PFSK-1 (cell line): ENCODE results near the gene HNRNPM.

Experiments used
- FOXP2 ChIP-seq: optimal IDR thresholded peaks from 2 replicates; pipeline ENCODE3; 2011; ENCODE audit warnings: borderline replicate concordance, control low read depth, inconsistent platforms; ENCODE audit not compliant: insufficient read depth; ENCODE audit errors: extremely low read length, extremely low read depth
- POLR2AphosphoS5 ChIP-seq: IDR thresholded peaks from 2 replicates; pipeline ENCODE4 v1.6.1; 2012; ENCODE audit warnings: low read depth, mild to moderate bottlenecking, control low read depth, low read length, moderate library complexity
- SIN3A ChIP-seq: IDR thresholded peaks from 2 replicates; pipeline ENCODE4 v1.6.1; 2012; ENCODE audit warnings: mild to moderate bottlenecking, low read length, moderate library complexity, borderline replicate concordance; ENCODE audit not compliant: insufficient read depth
- TAF1 ChIP-seq: IDR thresholded peaks from 2 replicates; pipeline ENCODE4 v1.6.1; 2012; ENCODE audit warnings: low read length, control low read depth, borderline replicate concordance; ENCODE audit not compliant: insufficient read depth
- TF ChIP-seq, protein P1 (sequence below), 2 experiments: IDR thresholded peaks; 2 replicates each; pipeline versions ENCODE4 v1.6.1 to v1.8.0; 2011 to 2012; ENCODE audit warnings: low read depth in 2 of 2, low read length in 2 of 2, control low read depth in 1 of 2, inconsistent platforms in 1 of 2, mild to moderate bottlenecking in 1 of 2, moderate library complexity in 1 of 2; ENCODE audit not compliant: insufficient read depth in 1 of 2

Gene HNRNPM

DNA sequence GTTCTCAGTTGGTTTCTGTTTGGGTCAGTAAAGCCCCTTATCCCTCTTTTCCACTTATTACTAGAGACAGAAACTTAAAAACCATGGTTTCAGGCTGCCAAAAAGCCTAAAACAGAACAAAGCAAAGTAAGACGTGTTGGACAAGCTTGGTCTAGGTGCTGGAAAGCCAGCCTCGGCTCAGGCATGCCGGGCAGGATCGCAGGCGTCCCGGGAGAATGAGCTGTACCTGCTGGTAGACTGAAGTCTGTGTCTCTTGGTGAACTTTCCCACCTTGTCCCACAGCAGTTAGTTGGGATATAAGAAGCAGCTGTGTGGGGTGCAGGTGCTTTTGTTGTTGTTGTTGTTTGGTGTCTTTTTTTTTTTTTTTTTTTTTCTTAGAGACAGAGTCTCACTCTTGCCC, 36.8 kb downstream of the HNRNPM start:
- TF ChIP-seq SIN3A (no peak), TAF1 (no peak), POLR2AphosphoS5 (no peak), FOXP2 (no peak)
- TF ChIP-seq, protein P1, sequence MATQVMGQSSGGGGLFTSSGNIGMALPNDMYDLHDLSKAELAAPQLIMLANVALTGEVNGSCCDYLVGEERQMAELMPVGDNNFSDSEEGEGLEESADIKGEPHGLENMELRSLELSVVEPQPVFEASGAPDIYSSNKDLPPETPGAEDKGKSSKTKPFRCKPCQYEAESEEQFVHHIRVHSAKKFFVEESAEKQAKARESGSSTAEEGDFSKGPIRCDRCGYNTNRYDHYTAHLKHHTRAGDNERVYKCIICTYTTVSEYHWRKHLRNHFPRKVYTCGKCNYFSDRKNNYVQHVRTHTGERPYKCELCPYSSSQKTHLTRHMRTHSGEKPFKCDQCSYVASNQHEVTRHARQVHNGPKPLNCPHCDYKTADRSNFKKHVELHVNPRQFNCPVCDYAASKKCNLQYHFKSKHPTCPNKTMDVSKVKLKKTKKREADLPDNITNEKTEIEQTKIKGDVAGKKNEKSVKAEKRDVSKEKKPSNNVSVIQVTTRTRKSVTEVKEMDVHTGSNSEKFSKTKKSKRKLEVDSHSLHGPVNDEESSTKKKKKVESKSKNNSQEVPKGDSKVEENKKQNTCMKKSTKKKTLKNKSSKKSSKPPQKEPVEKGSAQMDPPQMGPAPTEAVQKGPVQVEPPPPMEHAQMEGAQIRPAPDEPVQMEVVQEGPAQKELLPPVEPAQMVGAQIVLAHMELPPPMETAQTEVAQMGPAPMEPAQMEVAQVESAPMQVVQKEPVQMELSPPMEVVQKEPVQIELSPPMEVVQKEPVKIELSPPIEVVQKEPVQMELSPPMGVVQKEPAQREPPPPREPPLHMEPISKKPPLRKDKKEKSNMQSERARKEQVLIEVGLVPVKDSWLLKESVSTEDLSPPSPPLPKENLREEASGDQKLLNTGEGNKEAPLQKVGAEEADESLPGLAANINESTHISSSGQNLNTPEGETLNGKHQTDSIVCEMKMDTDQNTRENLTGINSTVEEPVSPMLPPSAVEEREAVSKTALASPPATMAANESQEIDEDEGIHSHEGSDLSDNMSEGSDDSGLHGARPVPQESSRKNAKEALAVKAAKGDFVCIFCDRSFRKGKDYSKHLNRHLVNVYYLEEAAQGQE (IDR thresholded peaks at IDR 0.05; ENCODE audit: insufficient read depth in 1 of 2, low read depth in 2 of 2, low read length in 2 of 2): no peak

DNA sequence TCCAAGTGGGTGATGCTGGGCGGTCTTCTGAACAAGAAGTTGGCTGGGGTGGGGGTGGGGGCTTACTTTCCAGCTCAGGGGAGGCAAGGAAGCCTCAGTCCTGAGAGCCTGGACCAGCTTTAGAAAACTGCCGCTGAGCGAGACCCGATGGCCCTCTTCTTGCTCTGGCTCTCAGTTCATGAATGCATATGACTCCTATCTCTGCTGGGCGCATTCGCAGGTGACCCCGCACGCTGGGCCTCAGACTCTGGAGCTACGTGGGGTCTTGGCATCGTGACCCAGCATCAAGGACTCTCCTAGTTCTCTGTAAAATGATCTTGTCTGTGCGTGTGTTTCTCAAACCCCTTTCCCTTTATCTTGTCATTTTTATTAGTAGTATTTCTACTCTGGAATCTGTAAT, 37.9 kb downstream of the HNRNPM start:
- TF ChIP-seq, protein P1 (IDR thresholded peaks at IDR 0.05; ENCODE audit: insufficient read depth in 1 of 2, low read depth in 2 of 2, low read length in 2 of 2): no peak
- no peak for TF ChIP-seq SIN3A
- TF ChIP-seq POLR2AphosphoS5: no peak
- no peak for TF ChIP-seq TAF1
- no peak for TF ChIP-seq FOXP2

DNA sequence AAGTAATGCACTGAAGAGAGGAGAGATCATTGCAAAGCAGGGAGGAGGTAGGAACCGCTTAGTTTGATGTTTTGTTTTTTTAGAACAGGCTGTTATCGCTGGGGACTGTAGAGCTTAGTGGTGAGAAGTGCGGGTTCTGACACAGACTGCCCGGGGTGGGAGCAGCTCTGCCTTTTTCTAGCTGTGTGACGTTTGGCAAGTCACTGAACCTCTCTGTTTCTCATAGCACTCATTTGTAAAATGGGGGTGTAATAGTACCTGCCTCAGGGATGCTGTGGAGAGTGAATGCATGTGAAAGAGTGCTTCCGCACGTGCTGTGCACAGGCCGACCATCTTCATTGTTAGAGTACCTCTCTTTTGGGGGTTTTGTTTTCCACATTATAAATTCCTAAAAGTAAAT, 38.4 kb downstream of the HNRNPM start:
- no peak for TF ChIP-seq POLR2AphosphoS5
- no peak for TF ChIP-seq SIN3A
- TF ChIP-seq FOXP2: no peak
- no peak for TF ChIP-seq TAF1
- TF ChIP-seq, protein P1 (IDR thresholded peaks at IDR 0.05; ENCODE audit: insufficient read depth in 1 of 2, low read depth in 2 of 2, low read length in 2 of 2): no peak

DNA sequence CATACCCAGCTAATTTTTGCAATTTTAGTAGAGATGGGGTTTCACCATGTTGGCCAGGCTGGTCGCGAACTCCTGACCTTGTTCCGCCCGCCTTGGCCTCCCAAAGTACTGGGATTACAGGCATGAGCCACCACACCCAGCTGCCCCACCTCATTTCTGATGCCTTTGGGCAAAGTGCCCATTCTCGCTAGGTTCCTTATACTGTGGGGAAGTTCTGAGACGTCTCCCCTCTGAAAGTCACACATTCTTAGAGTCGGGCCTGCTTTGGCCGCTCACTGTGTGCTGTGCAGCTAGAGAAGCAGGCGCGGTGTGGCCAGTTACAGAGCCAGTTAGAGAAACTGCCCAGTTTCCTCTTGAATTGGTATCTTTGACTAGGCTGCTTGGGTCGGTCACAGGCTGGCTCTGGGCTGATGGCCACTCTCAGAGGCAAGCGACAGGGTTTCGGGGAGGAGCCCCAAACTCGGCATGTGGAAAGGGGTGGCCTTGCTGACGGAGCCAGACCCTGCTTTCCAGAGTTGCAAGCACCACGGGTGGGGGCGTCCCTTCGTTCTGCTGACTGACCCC, 39.6 kb downstream of the HNRNPM start:
- TF ChIP-seq TAF1: no peak
- no peak for TF ChIP-seq FOXP2
- no peak for TF ChIP-seq POLR2AphosphoS5
- TF ChIP-seq SIN3A: no peak
- TF ChIP-seq, protein P1 (IDR thresholded peaks at IDR 0.05; ENCODE audit: insufficient read depth in 1 of 2, low read depth in 2 of 2, low read length in 2 of 2): no peak
